LNCaP clone FGC (cell line): ENCODE results near the gene BCL3.
"Not testable (repeated sequence)": the region's sequence is repeated elsewhere in the genome, so short reads cannot be mapped to it uniquely, and the experiment has no call there.

Source experiments
- DNase-seq: peaks from one replicate; pipeline ENCODE4 v3.0.0-alpha.2; 2011; ENCODE audit warnings: low read depth
- H3K4me3 ChIP-seq: 2 replicates; pipeline ENCODE4 v1.5.1; 2011; ENCODE audit warnings: mild to moderate bottlenecking, low read depth, low read length, control low read depth
- TF ChIP-seq, protein P1 (sequence below): IDR thresholded peaks from 2 replicates; pipeline ENCODE4 v1.5.1; 2012; ENCODE audit warnings: mild to moderate bottlenecking; ENCODE audit not compliant: control insufficient read depth, insufficient read depth; ENCODE audit errors: extremely low read depth

The BCL3 gene

DNA sequence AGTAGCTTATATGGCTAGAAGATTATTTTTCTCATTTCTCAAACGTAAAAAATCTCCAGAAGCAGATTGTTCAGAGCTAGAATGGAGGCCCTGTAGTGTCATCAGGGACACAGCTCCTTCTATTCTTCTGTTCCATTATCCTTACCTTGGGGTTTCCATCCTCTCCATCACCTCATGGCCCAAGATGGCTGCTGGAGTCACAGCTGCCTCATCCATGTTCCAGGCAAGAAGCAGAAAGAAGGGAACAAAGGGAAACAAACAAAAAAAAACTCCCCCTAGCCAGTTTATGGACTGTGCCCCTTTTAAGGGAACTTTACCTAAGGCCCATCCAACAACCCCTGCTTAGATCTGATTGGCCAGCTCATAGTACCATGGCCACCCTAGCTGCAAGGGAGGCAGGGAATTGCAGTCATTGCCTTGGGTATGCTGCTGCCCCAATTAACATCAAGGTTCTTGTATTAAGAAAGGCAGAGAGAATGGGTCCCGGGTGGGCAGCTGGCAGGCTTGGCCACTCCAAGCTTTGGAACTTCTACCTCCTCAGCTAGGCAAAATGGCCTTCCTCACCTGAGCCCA, 33.8 kb upstream of the BCL3 start:
- no peak overlapping the region for H3K4me3 ChIP-seq
- no peak for DNase-seq
- TF ChIP-seq, protein P1, sequence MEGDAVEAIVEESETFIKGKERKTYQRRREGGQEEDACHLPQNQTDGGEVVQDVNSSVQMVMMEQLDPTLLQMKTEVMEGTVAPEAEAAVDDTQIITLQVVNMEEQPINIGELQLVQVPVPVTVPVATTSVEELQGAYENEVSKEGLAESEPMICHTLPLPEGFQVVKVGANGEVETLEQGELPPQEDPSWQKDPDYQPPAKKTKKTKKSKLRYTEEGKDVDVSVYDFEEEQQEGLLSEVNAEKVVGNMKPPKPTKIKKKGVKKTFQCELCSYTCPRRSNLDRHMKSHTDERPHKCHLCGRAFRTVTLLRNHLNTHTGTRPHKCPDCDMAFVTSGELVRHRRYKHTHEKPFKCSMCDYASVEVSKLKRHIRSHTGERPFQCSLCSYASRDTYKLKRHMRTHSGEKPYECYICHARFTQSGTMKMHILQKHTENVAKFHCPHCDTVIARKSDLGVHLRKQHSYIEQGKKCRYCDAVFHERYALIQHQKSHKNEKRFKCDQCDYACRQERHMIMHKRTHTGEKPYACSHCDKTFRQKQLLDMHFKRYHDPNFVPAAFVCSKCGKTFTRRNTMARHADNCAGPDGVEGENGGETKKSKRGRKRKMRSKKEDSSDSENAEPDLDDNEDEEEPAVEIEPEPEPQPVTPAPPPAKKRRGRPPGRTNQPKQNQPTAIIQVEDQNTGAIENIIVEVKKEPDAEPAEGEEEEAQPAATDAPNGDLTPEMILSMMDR: no peak

DNA sequence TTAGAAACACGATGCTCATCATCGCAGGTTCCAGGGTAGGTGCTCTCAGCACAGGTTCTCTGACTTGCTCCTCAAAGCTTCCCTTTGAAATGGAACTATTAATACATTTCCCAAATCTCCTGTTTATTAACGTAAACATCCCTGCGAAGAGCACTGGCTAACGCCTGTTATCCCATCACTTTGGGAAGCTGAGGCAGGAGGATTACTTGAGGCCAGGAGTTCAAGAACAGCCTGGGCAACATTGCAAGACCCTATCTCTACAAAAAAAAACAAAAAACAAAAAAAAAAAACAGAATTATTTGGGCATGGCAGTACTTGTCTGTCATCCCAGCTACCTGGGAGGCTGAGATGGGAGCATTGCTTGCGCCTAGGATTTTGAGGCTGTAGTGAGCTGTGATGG, 30.9 kb upstream of the BCL3 start:
- TF ChIP-seq, protein P1: no peak

DNA sequence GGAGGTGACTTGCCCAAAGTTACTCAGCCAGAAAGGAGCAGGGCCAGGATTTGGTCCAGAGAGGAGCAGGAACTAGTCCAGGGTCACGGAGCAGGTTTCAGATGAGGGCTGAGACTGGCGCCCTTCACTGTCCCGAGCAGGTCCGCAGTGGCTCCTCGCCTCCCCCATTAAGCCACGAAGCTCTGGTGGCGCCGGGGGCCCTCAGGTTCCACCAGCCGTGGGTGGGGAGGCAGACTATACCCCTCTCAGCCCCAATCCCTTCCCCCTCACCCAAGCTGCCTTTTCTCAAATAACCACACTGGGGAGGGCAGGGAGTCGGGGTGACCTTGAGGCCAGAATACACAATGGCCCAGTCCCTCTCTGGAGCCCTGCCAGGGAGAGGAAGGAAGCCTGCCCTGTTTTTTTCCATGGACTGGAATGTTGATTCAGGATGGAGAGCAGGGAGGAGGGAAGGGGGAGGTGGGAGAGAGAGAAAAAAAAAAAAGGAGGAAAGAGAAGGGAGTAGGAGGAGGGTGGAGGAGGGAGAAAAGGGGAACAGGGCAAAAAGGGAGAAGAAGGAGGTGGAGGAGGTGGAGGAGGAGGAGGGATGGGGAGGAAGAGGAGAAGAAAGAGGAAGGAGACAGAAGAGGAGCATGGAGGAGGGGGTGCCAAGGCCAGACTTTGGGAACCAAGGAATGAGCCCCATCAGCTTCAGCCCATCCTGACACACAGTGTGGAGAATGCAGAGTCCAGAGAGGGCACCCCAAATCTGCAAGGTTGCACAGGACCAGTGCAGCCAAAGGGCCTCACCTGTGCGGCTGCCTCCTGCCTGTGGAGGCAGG, 29.9 kb upstream of the BCL3 start:
- no peak overlapping the region for H3K4me3 ChIP-seq
- TF ChIP-seq, protein P1: no peak
- DNase-seq: no peak

More for the DNA sequence above, 30.9 kb upstream of the BCL3 start:
- DNase-seq: no peak
- no peak overlapping the region for H3K4me3 ChIP-seq

DNA sequence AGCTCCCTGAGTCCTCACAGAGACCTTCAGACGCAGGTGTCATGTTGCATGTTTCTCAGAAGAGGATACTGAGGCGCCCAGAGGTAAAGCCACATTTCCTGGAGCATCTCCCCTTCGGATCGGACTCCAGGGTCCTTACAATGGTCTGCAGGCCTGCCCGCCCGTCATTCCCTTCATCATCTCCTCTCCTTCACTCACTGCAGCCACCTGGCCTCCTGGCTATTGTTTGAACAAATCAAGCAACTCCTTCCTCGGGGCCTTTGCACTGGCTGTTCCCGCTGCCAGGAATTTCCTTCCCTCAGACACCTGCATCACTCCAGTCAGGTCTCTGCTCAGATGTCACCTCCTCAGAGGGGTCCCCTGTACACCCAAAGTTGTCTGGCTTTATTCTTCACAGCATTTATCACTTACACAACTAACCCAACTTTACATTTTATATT, 29.2 kb upstream of the BCL3 start:
- no peak for DNase-seq
- H3K4me3 ChIP-seq: no peak overlapping the region
- TF ChIP-seq, protein P1: no peak

DNA sequence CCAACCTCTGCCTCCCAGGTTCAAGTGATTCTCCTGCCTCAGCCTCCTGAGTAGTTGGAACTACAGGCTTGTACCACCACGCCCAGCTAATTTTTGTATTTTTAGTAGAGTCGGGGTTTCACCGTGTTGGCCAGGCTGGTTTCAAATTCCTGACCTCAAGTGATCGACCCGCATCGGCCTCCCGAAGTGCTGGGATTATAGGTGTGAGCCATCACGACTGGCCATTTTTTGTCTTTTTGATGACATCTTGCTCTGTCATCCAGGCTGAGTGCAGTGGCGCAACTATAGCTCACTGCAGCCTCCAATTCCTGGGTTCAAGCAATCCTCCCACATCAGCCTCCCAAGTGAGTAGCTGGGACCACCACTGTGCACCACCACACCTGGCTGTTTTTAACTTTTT, 28.1 kb upstream of the BCL3 start:
- not testable (repeated sequence) for H3K4me3 ChIP-seq, DNase-seq

DNA sequence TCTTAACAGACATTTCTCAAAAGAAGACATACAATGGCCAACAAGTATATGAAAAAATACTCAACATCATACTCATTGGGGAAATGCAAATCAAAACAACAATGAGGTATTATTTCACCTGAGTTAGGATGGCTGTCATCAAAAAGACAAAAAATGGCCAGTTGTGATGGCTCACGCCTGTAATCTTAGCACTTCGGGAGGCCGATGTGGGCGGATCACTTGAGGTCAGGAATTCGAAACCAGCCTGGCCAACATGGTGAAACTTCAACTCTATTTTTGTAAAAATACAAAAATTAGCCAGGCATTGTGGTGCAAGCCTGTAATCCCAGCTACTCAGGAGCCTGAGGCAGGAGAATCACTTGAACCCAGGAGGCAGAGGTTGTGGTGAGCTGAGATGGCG, 27.6 kb upstream of the BCL3 start:
- DNase-seq: no peak
- TF ChIP-seq, protein P1: no peak
- no peak overlapping the region for H3K4me3 ChIP-seq

DNA sequence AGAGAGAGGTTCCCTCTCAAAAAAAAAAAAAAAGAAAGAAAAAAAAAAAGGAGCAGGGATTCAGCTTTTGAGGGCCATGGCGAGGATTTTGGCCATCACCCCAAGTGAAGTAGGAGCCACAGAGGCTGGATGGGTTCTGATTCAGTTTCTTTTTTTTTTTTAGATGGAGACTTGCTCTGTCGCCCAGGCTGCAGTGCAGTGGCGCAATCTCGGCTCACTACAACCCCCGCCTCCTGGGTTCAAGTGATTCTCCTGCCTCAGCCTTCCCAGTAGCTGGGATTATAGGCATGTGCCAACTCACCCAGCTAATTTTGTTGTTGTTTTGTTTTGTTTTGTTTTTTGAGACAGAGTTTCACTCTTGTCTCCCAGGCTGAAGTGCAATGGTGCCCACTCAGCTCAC, 27.1 kb upstream of the BCL3 start:
- H3K4me3 ChIP-seq, DNase-seq: not testable (repeated sequence)
